Stimulated activated CD4-positive, alpha-beta T cell treated with anti-CD3 and anti-CD28 coated beads, TNF-alpha, amount 100 ng/mL, for 1 hour (primary cell): Measurements from ENCODE around the gene EDEM3.

Source experiments
- DNase-seq, 3 donors: peaks; one replicate each; pipeline ENCODE4 v3.0.0-alpha.2; 2020; ENCODE audit warnings: low read depth in 3 of 3, low spot score in 1 of 3

The EDEM3 gene

GRCh38 chr1:184743062-184743756 is 11.4 kb downstream of the EDEM3 start:
- no peak for DNase-seq

GRCh38 chr1:184740344-184740743 is 14.3 kb downstream of the EDEM3 start:
- no peak for DNase-seq

- DNase-seq, result no peak
Observed at GRCh38 chr1:184739796-184740195, 14.9 kb downstream of the EDEM3 start.

GRCh38 chr1:184739070-184739469 is 15.6 kb downstream of the EDEM3 start:
- no peak for DNase-seq

- no peak for DNase-seq
Observed at GRCh38 chr1:184734980-184735379, 19.7 kb downstream of the EDEM3 start.

- DNase-seq, result no peak
Observed at GRCh38 chr1:184724843-184725242, 29.8 kb downstream of the EDEM3 start.

GRCh38 chr1:184716158-184716557 is 38.5 kb downstream of the EDEM3 start:
- DNase-seq, result no peak

- DNase-seq, result no peak
Observed at GRCh38 chr1:184709418-184709817, 45.2 kb downstream of the EDEM3 start.

- no peak for DNase-seq
Observed at GRCh38 chr1:184708084-184708676, 46.5 kb downstream of the EDEM3 start.

GRCh38 chr1:184705271-184705670 is 49.4 kb downstream of the EDEM3 start:
- no peak for DNase-seq

GRCh38 chr1:184701816-184702215 is 52.8 kb downstream of the EDEM3 start:
- no peak for DNase-seq

- DNase-seq, result no peak
Observed at GRCh38 chr1:184698969-184699368, 55.7 kb downstream of the EDEM3 start.

GRCh38 chr1:184698016-184698415 is 56.6 kb downstream of the EDEM3 start:
- no peak for DNase-seq

- no peak for DNase-seq
Observed at GRCh38 chr1:184696403-184696802, 58.3 kb downstream of the EDEM3 start.

- no peak for DNase-seq
Observed at GRCh38 chr1:184695023-184695422, 59.6 kb downstream of the EDEM3 start.

GRCh38 chr1:184693011-184693410 is 61.6 kb downstream of the EDEM3 start:
- DNase-seq, result no peak

GRCh38 chr1:184691719-184692324 is 62.8 kb downstream of the EDEM3 start:
- no peak for DNase-seq

GRCh38 chr1:184686540-184686939 is 68.1 kb downstream of the EDEM3 start:
- DNase-seq, result no peak

- DNase-seq, result no peak
Observed at GRCh38 chr1:184685116-184685515, 69.5 kb downstream of the EDEM3 start.

- DNase-seq, result no peak
Observed at GRCh38 chr1:184684285-184685074, 70.2 kb downstream of the EDEM3 start.

GRCh38 chr1:184682956-184683355 is 71.7 kb downstream of the EDEM3 start:
- no peak for DNase-seq
